T follicular helper cell (primary cell): ENCODE results near the gene SPSB2.
"Not testable (repeated sequence)": the region's sequence is repeated elsewhere in the genome, so short reads cannot be mapped to it uniquely, and the experiment has no call there.

Experiments used
- DNase-seq: peaks from one replicate; pipeline ENCODE4 v3.0.0-alpha.2; 2020; ENCODE audit warnings: low read depth

Gene SPSB2

DNA sequence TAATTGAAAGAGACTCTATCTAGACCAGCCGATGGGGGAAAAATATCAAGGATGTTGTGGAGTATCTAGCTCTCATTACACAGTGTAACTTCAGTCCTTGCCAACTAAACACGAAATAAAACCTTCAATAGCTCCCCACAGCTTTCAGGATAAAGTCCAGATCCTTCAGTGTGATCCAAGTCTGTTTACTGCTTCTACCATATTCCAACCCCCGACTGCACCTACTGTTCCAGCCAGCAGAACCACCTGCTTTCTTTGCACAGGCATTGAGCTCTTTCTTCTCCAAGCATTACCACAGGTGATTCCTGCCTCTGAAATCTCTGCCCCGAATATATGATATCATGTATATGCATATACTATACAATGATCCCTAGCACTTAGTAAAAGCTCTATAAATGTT is 29.3 kb upstream of the SPSB2 start:
- no peak for DNase-seq

DNA sequence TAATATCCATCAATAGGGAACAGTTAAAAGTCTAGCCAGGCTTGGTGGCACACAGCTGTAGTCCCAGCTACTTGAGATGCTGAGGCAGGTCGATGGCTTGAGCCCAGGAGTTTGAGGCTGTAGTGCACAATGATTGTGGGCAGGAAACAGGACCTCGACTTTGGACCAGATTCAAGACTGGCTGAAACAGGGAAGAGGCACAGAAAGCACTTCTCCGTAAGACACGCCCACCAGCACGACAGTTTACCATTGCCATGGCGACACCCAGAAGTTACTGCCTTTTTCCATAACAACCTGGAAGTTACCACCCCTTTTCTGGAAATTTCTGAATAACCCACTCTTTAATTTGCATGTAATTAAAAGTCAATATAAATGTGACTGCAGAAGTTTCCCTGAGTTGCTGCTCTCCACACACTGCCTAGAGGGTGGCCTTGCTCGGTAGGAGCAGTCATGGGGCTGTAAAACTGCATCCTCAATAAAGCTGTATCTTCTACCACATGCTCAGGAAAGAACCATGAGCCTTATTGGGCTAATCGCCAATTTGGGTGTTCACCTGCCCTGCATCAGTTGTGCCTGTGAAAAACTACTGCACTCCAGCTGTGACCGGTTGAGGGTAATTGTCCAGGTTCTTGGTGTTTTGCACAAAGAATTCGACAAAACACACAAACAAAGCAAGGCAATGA is 26.9 kb upstream of the SPSB2 start:
- DNase-seq = no peak

DNA sequence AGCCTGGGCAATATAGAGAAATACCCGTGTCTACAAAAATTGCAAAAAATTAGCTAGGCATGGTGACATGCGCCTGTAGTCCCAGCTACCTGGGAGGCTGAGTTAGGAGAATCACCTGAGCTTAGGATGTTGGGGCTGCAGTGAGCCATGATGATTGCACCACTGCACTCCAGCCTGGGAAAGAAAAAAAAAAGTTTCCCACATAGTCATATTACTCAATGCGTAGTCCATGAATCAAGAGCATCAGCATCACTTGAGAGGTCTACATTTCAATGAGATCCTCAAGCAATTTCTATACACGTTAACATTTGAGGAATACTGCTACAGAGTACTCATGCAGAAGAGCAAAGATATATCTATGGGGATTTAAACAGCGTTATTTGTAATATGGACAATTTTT is 26.3 kb upstream of the SPSB2 start:
- DNase-seq = no peak

DNA sequence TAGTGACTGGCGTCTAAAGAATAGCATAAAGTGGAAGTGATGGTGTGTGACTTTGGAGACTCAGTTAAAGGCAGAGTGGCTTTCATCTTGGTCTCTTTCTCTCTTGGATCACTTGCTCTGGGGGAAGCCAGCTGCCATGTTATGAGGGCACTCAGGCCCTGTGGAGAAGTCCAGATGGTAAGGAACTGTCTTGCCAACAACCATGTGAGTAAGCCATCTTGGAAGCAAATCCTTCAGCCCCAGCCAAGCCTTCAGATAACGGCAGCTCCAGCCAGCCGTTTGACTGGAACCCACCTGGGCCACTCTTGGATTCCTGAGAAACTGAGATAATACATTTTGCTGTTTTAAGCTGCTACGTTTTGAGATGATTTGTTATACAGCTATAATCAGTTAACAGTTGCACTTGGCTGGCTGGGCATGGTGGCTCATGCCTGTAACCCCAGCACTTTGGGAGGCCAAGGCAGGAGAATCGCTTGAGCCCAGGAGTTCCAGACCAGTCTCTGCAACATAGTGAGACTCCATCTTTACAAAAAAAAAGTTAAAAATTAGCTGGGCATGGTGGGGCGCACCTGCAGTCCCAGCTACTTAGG is 23.8 kb upstream of the SPSB2 start:
- no peak for DNase-seq

DNA sequence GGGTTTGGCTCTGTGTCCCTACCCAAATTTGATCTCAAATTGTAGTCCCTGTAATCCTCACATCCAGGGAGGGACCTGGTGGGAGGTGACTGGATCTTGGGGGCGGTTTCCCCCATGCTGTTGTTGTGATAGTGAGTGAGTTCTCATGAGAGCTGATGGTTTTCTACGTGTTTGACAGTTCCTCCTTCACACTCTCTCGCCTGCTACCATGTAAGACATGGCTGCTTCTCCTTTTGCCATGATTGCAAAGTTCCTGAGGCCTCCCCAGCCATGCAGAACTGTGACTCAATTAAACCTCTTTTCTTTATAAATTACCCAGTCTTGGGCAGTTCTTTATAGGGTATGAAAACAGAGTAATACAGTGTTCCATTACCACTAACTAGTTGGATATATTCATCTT is 21.2 kb upstream of the SPSB2 start:
- no peak for DNase-seq

DNA sequence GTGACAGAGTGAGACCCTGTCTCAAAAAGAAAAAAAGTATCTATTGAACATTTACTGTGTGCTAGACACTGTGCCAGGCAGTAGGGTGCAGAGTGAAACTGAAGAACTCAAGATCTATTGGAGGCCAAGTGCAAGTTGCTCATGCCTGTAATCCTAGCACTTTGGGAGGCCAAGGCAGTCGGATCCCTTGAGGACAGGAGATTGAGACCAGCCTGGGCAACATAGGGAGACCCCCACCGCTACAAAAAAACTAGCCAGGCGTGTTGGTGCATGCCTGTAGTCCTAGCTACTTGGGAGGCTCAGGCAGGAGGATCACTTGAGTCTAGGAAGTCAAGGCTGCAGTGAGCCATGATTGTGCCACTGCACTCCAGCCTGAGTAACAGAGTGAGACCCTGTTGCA is 19.6 kb upstream of the SPSB2 start:
- not testable (repeated sequence) for DNase-seq

DNA sequence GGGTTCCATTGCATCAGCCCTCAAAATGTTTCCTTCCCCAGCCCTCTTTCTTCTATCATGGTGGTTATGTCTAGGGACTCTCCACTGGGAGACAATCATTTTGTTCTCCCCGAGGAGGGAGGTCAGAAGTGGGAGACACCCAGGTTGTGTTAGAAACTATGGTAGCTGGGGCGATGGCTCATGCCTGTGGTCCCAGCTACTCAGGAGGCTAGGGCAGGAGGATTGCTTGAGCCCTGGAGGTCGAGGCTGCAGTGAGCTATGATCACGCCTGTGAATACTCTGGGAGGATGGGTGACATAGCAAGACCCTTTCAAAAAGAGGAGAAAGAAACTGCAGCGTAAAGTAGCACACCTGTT is 18.5 kb upstream of the SPSB2 start:
- no peak for DNase-seq

DNA sequence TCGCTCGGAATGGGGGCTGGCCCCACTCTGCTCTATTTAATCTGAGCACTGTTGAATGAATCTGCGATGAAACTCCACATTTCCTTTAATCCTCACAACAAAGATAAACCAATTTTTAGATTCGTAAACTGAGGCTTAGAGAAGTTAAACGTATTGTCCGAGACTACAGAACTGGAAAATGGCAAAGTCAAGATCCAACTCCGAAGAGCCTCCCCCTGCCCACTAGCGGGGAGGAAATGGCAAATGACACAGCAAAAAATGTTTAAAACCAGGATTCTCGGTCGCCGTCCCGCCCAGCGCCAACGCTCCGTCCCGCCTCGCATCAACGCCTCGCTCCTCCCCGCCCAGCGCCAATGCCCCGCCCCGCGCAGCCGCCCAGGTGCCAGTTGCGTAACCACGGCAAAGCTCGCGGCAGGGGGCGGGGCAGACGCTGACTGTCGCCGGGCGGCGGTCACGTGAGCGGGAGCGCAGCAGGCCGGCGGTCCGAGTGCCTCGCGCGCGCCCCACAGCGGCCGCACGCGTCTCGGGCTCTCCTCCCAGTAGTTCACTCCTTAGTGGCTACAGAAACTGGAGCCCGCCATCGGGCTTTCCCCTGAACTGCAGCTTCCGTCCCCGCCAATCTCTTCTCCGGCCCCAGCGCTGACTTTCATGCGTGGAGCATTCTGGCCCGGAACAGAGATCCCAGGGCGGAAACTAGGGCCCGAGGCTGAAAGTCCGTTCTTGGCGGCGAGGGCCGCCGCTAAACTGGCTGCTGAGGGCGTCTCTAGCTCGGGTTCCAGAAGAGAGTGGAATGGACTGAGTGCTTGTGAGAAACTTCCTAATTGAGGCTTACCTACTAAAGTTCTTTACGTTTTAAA is 17.9 kb upstream of the SPSB2 start:
- DNase-seq = peak; percentile 98

DNA sequence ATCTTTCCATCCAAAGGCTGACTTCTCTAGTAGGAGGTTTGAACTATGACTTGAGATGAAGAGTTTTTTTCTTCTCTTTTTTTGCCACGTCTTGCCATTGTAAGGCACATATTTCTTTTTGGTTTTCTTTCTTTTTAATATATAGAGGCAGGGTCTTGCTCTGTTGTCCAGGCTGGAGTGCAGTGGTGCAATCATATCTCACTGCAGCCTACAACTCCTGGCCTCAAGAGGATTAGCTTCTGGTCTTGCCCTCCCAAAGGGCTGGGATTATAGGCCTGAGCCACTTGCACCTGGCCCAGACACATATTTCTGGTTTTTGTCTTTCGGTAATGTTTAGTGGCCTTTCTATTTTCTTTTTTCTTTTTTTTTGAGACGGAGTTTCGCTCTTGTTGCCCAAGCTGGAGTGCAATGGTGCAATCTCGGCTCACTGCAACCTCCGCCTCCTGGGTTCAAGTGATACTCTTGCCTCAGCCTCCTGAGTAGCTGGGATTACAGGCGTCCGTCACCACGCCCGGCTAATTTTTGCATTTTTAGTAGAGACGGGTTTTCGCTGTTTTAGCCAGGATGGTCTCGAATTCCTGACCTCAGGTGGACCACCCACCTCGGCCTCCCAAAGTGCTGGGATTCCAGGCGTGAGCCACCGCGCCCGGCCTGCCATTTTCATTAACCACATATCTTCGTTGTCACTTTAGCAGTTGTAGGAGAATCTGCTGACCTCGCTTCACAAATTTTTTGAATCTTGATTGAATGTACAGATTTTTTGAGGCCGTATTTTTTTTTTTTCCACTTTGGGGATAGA is 16.9 kb upstream of the SPSB2 start:
- DNase-seq = not testable (repeated sequence)

DNA sequence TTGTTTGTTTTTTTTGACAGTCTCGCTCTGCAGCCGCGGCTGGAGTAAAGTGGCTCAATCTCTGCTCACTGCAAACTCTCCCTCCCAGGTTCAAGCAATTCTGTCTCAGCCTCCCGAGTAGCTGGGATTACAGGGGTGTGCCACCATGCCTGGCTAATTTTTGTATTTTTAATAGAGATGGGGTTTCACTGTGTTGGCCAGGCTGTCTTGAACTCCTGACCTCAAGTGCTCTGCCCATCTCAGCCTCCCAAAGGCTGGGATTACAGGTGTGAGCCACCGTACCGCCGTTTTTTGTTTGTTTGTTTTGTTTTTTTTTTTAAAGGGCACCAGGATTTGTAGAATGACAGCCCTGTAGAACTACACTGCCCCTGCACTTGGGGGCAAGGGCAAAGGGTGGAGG is 15.7 kb upstream of the SPSB2 start:
- DNase-seq = not testable (repeated sequence)

DNA sequence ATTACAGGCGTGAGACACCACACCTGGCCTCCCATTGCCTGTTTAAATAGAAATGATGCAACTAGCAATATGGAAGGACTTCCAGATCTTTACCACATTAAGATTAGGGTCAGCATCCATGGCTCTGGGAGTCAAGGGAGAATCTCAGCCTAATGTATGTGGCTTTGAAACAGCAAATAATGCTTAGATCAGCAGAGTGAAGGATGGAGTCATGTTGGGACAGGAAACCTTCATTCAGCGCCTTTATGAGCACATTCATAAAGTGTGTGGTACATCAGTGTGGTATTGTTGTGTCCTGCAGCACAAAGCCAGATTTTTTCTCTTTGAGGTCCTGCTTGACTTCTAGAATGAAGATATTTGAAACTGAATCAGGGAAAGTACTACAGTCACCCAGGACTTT is 15.3 kb upstream of the SPSB2 start:
- no peak for DNase-seq

DNA sequence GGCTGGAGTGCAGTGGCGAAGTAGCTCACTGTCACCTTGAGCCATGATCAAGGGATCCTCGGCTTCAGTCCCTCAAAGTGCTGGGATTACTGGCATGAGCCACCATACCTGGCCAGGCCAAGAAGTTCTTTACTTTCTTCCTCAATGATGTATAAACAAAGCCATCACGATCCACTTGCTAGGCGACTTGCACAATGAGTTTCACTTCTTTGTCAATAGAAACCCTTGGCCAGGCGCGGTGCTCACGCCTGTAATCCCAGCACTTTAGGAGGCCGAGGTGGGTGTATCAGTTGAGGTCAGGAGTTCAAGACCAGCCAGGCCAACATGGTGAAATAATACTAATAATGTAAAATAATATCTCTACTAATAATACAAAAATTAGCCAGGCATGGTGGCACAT is 14.4 kb upstream of the SPSB2 start:
- DNase-seq = no peak

DNA sequence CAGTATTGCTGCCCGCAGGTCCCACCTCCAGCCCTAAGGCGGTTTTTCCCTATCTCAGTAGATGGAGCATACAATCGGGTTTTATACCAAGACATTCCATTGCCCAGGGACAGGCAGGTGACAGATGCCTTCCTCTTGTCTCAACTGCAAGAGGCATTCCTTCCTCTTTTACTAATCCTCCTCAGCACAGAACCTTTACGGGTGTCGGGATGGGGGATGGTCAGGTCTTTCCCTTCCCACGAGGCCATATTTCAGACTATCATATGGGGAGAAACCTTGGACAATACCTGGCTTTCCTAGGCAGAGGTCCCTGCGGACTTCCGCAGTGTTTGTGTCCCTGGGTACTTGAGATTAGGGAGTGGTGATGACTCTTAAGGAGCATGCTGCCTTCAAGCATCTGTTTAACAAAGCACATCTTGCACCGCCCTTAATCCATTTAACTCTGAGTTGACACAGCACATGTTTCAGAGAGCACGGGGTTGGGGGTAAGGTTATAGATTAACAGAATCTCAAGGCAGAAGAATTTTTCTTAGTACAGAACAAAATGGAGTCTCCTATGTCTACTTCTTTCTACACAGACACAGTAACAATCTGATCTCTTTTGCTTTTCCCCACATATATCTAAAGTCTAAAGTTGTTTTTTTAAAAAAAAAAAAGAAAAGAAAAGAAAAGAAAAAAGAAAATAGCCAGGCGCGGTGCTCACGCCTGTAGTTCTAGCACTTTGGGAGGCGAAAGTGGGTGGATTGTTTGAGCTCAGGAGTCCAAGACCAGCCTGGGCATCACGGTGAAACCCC is 13.3 kb upstream of the SPSB2 start:
- DNase-seq = not testable (repeated sequence)

DNA sequence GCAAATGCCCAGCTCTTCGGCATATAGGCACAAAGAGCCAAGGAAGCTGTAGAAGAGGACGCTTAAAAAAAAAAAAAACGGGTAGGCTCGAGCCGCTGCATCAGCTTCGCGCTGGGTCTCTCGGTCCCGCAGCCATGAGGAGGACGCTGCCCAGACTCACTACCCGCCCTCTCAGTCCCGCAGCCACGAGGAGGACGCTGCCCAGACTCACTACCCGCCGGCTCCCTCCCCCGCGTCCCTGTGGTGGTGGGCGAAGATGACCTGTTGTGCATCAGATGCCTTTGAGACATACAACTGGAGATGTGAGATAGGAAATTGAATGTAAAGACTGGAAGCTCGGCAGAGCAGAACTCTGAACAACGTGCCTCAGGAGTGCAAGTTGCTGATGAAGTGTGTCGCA is 11.4 kb upstream of the SPSB2 start:
- DNase-seq = no peak

DNA sequence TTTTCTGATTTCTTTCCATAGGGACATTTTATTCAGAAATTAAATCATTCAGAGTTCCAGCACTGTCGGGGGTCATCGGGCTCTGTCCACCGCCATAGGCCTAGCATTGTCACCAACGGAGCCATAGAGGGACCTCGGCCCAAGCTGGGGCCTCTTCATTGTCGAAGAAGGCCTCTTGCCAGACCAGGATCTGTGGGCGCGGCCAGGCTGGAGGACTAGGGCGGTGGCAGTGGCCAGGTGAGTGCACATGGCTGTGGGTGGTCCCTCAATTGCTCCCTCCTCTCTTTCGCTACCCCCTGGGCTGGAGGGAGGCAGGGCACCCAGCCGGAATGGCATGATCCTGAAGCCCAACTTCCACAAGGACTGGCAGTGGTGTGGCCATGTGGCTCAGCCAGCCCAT is 10.6 kb upstream of the SPSB2 start:
- no peak for DNase-seq

DNA sequence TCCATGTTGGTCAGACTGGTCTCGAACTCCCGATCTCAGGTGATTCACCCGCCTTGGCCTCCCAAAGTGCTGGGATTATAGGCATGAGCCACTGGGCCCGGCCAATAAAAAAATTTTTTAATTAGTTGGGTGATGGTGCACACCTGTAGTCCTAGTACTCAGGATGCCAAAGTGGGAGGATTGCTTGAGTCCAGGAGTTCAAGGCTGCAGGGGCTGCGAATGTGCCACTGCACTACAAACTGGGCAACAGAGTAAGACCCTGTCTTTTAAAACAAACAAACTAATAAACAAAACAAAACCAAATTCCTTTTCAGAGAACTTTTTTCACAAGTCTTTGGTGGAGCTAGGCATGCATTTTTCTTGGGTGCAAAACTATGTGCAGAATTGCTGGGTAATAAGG is 10.1 kb upstream of the SPSB2 start:
- DNase-seq = no peak

DNA sequence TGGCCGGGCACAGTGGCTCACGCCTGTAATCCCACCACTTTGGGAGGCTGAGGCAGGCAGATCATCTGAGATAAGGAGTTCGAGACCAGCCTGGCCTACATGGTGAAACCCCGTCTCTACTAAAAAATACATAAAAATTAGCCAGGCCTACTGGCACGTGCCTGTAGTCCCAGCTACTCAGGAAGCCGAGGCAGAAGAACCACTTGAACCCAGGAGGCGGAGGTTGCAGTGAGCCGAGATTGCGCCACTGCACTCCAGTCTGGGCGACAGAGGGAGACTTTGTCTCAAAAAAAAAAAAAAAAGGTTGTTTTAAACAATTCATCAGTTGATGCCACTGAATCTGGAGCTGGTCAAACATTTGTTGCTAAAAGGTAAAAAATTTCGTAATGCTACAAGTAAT is 6.7 kb upstream of the SPSB2 start:
- DNase-seq = not testable (repeated sequence)

DNA sequence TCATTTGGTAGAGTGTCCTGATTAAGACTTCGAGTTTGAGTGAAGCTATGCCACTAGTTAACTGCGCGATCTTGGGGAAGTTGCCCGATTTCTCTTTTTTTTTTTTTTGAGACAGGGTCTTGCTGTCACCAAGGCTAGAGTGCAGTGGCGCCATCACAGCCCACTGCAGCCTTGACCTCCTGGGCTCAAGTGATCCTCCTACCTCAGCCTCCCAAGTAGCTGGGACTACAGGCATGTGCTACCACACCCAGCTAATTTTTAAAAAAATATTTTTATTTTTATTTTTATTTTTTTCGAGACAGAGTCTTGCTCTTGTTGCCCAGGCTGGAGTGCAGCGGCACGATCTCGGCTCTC is 889 bp upstream of the SPSB2 start:
- not testable (repeated sequence) for DNase-seq

DNA sequence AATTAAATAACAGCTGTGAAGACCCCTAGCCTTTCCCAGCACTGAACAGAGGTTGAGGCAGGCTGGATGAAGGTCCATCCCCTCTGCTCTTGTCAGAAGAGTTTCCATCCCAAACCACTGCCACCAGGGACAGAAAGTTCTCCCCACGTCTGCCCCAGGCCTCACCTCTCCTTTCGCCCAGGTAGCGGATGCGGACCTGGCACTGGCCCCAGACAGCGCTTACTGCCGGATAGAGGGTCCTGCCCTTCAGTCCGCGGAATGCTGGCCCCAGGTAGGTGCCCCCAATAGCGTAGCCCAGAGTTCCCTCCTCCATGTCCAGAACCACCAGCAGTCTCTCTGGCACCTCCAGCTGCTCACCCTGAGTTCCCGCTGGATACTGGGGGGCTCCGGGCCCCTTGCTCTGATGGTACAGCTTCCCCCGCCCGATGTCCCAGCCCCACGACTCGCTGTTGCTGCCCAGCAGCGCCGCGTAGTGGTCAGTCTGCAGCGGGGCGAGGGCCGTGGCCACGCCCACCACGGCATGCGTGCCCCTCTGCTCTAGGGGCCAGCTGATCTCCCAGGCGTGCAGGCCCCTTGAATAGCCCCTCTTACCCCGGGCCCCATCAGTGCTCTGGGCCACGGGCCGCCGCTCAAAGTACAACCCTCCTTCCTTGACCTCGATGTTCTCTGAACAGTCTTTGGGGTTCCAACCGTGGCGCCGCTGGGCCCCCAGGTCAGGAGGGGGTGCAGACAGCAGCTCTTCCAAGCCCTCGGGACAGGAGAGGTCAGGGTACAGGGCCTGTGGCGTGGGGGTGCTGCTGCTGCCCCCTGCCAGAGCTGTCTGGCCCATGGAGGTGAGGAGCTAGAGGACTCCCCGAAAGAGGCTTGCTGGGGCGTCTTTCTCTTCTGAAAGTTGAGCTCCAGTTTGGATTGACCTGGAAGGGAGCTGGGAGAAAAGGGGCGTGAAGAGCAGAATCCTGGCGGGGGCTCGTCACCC is 742 bp downstream of the SPSB2 start:
- peak; percentile 72 for DNase-seq
